Subcutaneous adipose tissue (tissue), 4 donors: ENCODE measurements around the gene POU5F1. TPM values are rescaled to one million over a fixed set of nuclear protein-coding genes. Genes with fewer than 3 reads are reported as not detected.

Experiments
- total RNA-seq, 4 donors: library from RNA; depleted of rRNA; stranded (reverse); fragments of >200 nt; gene quantifications; one replicate each; pipeline ENCODE4 v1.1.0, GENCODE V29; 2016
- TF ChIP-seq, protein P1 (sequence below): fragments of 450-650 bp; IDR thresholded peaks from one replicate; pipeline ENCODE4 v1.5.1; 2016; ENCODE audit warnings: low read depth, mild to moderate bottlenecking, control low read depth, antibody characterized with exemption, moderate library complexity

The POU5F1 gene
- total RNA-seq, 4 donors from 2014 or later: 0.17 to 5.5 TPM; not detected in 2

DNA sequence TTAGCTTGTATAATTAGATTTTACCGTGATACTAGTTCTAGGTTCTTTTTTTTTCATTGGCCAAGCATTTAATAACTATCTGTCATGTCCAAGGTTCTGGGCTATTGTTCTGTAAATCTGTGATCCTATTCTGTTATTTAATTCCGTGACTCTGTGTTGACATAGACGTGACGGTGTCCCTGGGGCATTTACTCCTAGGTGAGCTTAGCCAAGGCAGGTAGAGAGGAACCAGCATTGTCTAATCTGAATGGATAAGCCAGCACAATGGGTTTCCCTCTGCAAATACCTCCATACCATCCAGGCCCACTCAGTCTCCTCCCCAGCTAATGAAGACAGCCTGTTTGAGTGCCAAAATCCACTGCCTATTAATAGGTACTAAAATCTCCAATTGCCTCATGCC lies 41.4 kb downstream of the POU5F1 start:
- TF ChIP-seq, protein P1, sequence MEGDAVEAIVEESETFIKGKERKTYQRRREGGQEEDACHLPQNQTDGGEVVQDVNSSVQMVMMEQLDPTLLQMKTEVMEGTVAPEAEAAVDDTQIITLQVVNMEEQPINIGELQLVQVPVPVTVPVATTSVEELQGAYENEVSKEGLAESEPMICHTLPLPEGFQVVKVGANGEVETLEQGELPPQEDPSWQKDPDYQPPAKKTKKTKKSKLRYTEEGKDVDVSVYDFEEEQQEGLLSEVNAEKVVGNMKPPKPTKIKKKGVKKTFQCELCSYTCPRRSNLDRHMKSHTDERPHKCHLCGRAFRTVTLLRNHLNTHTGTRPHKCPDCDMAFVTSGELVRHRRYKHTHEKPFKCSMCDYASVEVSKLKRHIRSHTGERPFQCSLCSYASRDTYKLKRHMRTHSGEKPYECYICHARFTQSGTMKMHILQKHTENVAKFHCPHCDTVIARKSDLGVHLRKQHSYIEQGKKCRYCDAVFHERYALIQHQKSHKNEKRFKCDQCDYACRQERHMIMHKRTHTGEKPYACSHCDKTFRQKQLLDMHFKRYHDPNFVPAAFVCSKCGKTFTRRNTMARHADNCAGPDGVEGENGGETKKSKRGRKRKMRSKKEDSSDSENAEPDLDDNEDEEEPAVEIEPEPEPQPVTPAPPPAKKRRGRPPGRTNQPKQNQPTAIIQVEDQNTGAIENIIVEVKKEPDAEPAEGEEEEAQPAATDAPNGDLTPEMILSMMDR: no peak

DNA sequence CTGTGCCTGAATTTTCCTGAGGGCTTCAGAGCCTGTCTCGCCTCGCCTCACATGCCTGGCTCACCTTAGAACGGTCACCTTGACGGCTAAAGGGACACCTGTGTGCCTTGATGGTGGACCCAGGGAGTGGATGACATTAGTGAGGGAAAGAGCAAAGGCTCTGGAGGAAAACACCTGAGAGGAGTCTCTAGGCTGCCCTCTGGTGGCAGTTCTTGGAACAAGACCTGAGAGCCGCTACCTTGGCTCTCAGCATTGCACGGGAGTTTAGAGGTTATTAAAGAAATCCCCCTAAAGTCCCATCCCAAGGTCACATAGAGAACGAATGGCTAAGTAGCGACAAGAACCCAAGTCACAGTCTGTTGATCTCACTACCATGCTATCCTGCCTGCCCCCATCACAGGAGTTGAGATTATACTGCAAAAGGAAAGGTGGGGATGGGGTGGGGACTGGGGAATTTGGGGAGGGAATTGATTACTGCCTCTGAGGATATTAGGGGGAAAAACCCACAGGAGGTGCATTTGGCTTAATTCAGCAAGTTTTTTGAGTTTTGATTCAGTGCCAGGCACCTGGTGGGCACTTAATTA lies 42.3 kb downstream of the POU5F1 start:
- TF ChIP-seq, protein P1: no peak

DNA sequence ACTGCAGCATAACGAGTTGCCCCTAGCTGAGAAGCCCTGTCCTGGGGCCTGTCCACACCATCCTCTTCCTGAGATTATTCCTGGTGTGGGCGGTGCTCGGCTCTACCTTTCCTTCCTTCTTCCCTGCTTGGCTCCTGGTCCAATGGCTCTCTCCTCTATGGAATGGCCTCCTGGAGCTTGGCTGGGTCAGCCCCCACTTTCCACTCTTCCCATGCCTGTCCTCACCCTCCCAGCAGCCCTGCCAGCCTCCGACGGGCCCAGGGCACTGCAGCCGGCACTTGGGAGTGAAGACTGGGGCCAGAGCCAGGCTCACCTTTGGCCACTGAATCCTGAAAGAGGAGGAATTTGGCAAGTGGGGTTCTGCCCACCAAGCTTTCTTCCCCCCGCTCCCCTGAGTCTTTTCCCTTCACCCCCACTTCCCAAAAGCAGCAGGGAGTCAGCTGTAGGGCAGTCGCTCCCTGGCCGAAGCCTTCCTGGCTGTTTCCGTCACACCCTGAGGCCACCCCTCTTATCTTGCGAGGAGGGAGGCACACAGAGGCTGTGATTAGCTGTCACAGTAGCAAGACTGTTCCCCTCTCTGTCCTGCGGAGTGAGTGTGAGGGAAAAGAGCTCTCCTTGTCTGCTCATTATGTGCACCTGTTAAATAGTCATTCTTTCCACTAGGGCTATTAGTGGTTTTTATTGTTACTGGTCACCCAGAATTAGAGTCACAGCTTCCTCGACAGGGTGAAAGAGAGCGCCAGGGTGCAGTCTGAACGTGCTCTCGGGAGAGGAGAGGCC lies 43.9 kb downstream of the POU5F1 start:
- TF ChIP-seq, protein P1: no peak

DNA sequence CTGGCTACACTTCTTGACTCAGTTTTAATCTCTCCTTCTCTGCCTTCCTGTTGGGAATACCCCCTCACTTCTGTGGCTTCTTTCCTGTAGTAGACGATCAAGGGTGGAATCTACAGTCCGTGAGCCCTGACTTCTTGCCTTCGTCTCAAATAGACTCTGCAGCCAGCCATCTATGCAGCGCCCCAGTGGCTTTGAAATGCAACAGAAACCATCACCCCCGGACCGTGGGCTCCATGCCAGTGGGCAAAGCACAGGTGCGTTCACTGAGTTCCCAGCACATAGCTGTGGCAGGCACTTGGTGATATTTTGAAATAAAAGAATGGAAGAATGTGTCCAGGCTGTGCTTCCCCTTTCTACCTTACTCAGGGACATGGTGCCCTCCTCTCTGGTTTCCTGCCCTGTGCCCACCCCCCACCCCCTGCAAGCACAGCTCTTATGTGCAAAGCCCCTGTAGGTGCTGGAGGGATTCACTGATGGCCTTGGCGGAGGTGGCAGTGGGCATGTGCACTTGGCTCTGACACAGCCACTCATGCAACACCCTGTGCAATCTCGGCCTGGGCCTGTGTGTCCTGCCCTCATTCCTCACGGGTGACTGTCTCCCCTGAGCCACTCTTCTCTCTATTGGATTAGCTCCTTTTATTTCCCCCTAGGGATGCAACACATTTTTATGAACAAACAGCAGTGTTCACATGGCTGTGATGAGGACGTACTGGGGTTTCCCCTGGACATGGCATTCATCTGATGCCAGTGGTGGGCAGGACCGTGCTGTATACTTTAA lies 44.7 kb downstream of the POU5F1 start:
- TF ChIP-seq, protein P1: no peak

DNA sequence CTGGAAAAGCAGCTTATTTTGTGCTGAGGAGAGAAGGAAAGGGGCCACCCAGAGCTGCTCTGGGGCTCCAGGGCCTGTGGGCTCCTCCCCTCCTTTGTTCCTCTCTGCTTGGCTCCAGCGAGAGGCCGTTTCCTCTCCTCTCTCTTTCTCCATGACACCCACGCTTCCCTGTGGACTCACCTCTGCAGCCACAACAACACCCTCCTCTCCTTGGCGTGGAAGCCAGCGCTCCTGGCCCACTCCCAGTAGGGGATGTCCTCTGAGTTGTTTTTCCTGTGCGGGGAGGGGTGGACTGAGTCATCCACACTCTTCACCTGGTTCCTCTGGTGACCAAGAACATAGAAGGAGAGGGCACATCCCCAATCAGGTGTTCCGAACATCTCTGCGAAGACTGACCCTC lies 45.3 kb downstream of the POU5F1 start:
- TF ChIP-seq, protein P1: no peak

DNA sequence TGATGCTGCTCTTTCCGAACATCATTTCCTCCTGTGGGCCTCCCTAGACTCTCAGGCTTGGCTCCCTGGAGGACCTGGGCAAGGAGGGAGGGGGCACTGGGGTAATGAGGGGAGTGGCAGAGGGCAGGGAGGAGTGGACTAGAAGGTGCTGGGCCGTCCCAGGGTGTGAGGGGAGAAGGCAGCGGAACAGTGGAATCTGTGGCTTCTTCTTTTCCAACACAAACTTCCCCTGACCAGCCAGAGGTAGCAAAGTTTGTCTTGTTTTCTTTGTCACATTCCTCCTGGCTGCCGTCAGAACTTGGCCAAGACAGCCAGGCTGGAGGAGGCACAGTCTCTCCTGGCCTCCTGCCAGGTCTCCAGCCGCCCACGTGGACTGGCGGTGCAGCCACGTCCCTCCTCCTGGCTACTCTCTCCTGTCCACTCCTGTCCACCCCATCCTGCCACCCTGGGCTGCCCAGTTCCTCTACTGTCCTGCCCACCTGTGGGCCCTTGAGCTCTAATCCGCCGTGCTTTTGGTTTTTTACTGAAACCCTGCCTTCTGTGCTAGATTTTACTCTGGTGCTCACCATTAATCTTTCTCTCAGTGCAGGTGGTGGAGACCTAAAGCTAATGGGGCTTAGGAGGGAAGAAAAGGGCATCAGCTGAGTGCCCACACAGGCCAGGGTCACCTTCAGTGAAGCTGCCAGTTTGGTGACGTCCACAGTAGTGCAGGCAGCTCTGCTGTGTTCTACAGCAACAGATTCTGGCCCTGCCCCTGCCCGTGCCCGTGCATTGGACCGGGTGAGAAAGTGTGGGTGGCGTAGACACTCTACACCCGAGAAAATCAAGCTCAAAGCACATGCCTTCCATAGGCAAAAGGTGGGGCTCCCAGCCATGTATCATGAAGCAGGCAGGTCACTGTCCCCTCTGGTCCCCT lies 47.4 kb downstream of the POU5F1 start:
- TF ChIP-seq, protein P1: no peak
